ENCODE results near the gene SAP30BP. TPM values are rescaled to one million over a fixed set of nuclear protein-coding genes. Genes with fewer than 3 reads are reported as not detected.
A peak's percentile ranks its signal among the peaks of the same experiment; 100 is the strongest.

The SAP30BP gene
- total and polyA plus RNA-seq, 2 of the 13 experiments (the other 11 are each of a cell fraction or from before 2014, with no cell fraction given), result 67.7 to 99.4 TPM

DNA sequence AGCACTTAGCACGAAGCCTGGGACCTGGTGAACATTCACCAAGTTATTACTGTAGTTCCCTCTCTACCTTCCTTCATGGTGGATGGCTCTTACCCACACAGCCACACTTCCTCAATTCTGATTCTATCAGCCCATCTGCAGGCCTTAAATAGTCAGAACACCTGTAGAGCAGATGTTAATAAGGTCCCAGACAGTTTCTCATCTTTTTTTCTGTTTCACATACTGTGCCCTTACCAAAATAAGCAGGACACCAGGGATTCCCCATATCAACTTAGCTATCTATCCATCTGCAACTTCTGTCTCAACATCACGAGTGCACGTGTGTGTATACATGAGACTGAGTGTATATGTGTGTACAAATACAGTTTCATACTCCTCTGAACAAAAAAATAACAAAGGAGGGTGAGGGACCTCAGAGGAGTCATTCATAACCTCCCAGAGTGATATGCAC lies 3.0 kb upstream of the SAP30BP start (continued):
- TF ChIP-seq CSRNP2 (CRISPR knock-in tag; conservative IDR thresholded peaks at IDR 0.05; ENCODE audit: low read depth) (no peak), NR0B2 (CRISPR knock-in tag; IDR thresholded peaks at IDR 0.05) (no peak), ZNF10 (CRISPR knock-in tag; IDR thresholded peaks at IDR 0.05; ENCODE audit: borderline replicate concordance, low read depth) (no peak), ZFP41 (CRISPR knock-in tag; IDR thresholded peaks at IDR 0.05; ENCODE audit: borderline replicate concordance) (no peak), ZMYM3 (CRISPR knock-in tag; IDR thresholded peaks at IDR 0.05) (no peak), NR1H2 (CRISPR knock-in tag; IDR thresholded peaks at IDR 0.05; ENCODE audit: borderline replicate concordance, low read depth) (no peak), TCF7 (IDR thresholded peaks at IDR 0.05; ENCODE audit: low read depth) (no peak)

DNA sequence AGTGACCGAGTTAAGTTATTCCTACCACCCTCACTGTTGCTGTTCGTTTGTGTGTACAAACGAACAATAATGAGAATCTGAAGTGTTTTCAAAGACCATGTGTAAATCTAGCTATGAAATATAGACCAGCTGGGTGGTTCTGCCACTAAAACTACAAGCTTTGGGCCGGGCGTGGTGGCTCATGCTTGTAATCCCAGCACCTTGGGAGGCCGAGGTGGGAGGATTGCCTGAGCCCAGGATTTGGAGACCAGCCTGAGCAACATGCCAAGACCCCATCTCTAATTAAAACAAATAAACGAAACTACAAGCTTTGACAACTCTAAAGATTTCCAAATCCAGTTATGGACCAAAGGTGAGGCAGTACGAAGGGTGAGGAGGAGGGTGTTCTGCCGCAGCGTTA lies 1.2 kb upstream of the SAP30BP start:
- BruUV-seq (replicated peaks), result no TSS peak
- TF ChIP-seq FOXO4 (CRISPR knock-in tag; conservative IDR thresholded peaks at IDR 0.05) (0 out of 2 replicates have a peak, but pooled peaks have one; percentile 59), RXRB (CRISPR knock-in tag; IDR thresholded peaks at IDR 0.05; ENCODE audit: borderline replicate concordance) (no peak)
- ATAC-seq (no peak), FAIRE-seq (no peak), DNase-seq (ENCODE audit: low spot score) (no peak)
- H3K9ac ChIP-seq (ENCODE audit: insufficient read depth, low read depth, low read length), result peak overlapping the region; percentile 92
- peaks cover 12 to 44% of the 10 kb centered on the region in 2 experiments for H3K36me3 ChIP-seq (replicated peaks in 1 of 2; ENCODE audit: control insufficient read depth in 1 of 2, insufficient read depth in 2 of 2, low read length in 2 of 2)
- H3K27me3 ChIP-seq (ENCODE audit: control insufficient read depth in 1 of 2, insufficient read depth in 2 of 2, low read length in 2 of 2), result peaks cover 0 to 5% of the 10 kb centered on the region in 2 experiments; a peak in 1 of 5 replicates
- intact Hi-C loops (cut with micrococcal nuclease; ENCODE audit: unreplicated experiment), result no loop called here
- H3K79me2 ChIP-seq (ENCODE audit: insufficient read depth, low read length), result peaks cover 53% of the 10 kb centered on the region
- H3K27ac ChIP-seq (ENCODE audit: extremely low read length, insufficient read depth, low read length), result peak overlapping the region; percentile 73
- H3K4me2 ChIP-seq (ENCODE audit: low read depth, low read length), result peak overlapping the region; percentile 97
- in situ Hi-C loops (cut with HindIII; ENCODE audit: extremely low pct_ligation_motif_present, low pct_unique_long_range_greater_than_20kb), result no loop called here
- POLR2A ChIA-PET, result interaction anchor here (1.3 to 2.6 kb wide), 5 partner anchors 20 to 190 kb away, joined by 4 to 25 read pairs (median 11); partner anchors contain the start of genes SMIM5 and WBP2
- H4K20me1 ChIP-seq (ENCODE audit: insufficient read depth, low read length), result no peaks in the 10 kb centered on the region
- 69% methylated on average over 10 of the region's 10 CpGs for WGBS (ENCODE audit: low lambda C conversion rate)
- H2AFZ ChIP-seq (ENCODE audit: low read length), result no peak overlapping the region
- peak overlapping the region; percentile 77 to 99 (median 99) for H3K4me3 ChIP-seq (replicated peaks in 1 of 3; ENCODE audit: insufficient read depth in 1 of 3, low read depth in 2 of 3, low read length in 3 of 3)
- peaks cover 36% of the 10 kb centered on the region for H3K4me1 ChIP-seq (ENCODE audit: insufficient read depth, low read length)
- CTCF ChIA-PET (ENCODE audit: low intra/inter-chr PET ratio, low total read pairs), result no interaction called here
- H3K9me3 ChIP-seq (ENCODE audit: low read length), result no peaks in the 10 kb centered on the region
